DND-41 (cell line): ENCODE measurements around the gene ADTRP.

Experiments
- ATAC-seq: fragments of 200-7000 bp; cut with Tn5 transposase; 3 replicates; pipeline ENCODE4 v1.9.1; 2021; ENCODE audit warnings: low read depth; ENCODE audit not compliant: insufficient read depth
- DNase-seq: peaks from one replicate; pipeline ENCODE4 v3.0.0-alpha.2; 2020
- H2AFZ ChIP-seq: 2 replicates; pipeline ENCODE4 v1.6.0; 2012; ENCODE audit warnings: low read depth, low read length
- H3K27ac ChIP-seq: 2 replicates; pipeline ENCODE4 v1.5.1; 2012; ENCODE audit warnings: low read length, inconsistent platforms
- H3K27me3 ChIP-seq: fragments of 200-600 bp; sonication (generic); 2 replicates; pipeline ENCODE4 v1.6.0; 2012; ENCODE audit warnings: low read length, mild to moderate bottlenecking, inconsistent platforms; ENCODE audit not compliant: insufficient read depth, poor library complexity
- H3K36me3 ChIP-seq: 2 replicates; pipeline ENCODE4 v1.5.1; 2012; ENCODE audit warnings: low read length, inconsistent platforms; ENCODE audit not compliant: insufficient read depth
- H3K4me1 ChIP-seq: 2 replicates; pipeline ENCODE4 v1.5.1; 2012; ENCODE audit warnings: mild to moderate bottlenecking, low read length; ENCODE audit not compliant: insufficient read depth
- H3K4me2 ChIP-seq: 2 replicates; pipeline ENCODE4 v1.6.0; 2012; ENCODE audit warnings: mild to moderate bottlenecking, moderate library complexity, low read length, inconsistent platforms; ENCODE audit not compliant: insufficient read depth
- H3K4me3 ChIP-seq, 2 experiments: fragments of 200-600 bp in 1 of 2; shearing (Covaris generic) in 1 of 2; 2 replicates each; pipeline ENCODE4 v1.5.1; 2012 to 2016; ENCODE audit warnings: inconsistent platforms in 2 of 2, low read length in 2 of 2, mild to moderate bottlenecking in 2 of 2, low read depth in 1 of 2, moderate library complexity in 1 of 2
- H3K79me2 ChIP-seq: 2 replicates; pipeline ENCODE4 v1.6.0; 2012; ENCODE audit warnings: low read length, inconsistent platforms; ENCODE audit not compliant: insufficient read depth
- H3K9ac ChIP-seq: 2 replicates; pipeline ENCODE4 v1.6.0; 2012; ENCODE audit warnings: low read depth, mild to moderate bottlenecking, inconsistent platforms, low read length, moderate library complexity
- H3K9me3 ChIP-seq: 2 replicates; pipeline ENCODE4 v1.5.1; 2012; ENCODE audit warnings: low read length, moderate library complexity, mild to moderate bottlenecking, inconsistent platforms; ENCODE audit not compliant: insufficient read depth, severe bottlenecking
- H4K20me1 ChIP-seq: 2 replicates; pipeline ENCODE4 v1.6.0; 2012; ENCODE audit warnings: low read length; ENCODE audit not compliant: insufficient read depth
- CTCF ChIP-seq: IDR thresholded peaks from 2 replicates; pipeline ENCODE4 v1.5.1; 2012; ENCODE audit warnings: borderline replicate concordance, low read length, moderate library complexity, mild to moderate bottlenecking; ENCODE audit not compliant: poor library complexity, severe bottlenecking; ENCODE audit errors: extremely low read depth
- EZH2 ChIP-seq: IDR thresholded peaks from 3 replicates; pipeline ENCODE4 v1.6.1; 2012; ENCODE audit warnings: borderline replicate concordance, low read depth, mild to moderate bottlenecking, moderate library complexity, low read length, inconsistent platforms; ENCODE audit not compliant: severe bottlenecking

The ADTRP gene

GRCh38 chr6:11755725-11756124 lies 22.9 kb downstream of the ADTRP start:
- ATAC-seq (no peak), DNase-seq (no peak)
- Histone ChIP-seq H2AFZ (no peak overlapping the region), H4K20me1 (no peaks in the 10 kb centered on the region), H3K9ac (no peak overlapping the region), H3K4me1 (no peaks in the 10 kb centered on the region), H3K4me3 (no peak overlapping the region), H3K9me3 (peaks cover 2% of the 10 kb centered on the region), H3K36me3 (no peaks in the 10 kb centered on the region), H3K27ac (no peak overlapping the region), H3K27me3 (no peaks in the 10 kb centered on the region), H3K79me2 (no peaks in the 10 kb centered on the region), H3K4me2 (no peak overlapping the region)
- no peak for TF ChIP-seq EZH2
- TF ChIP-seq CTCF: no peak

- H4K20me1 ChIP-seq: no peaks in the 10 kb centered on the region
- no peaks in the 10 kb centered on the region for H3K36me3 ChIP-seq
- H3K79me2 ChIP-seq: no peaks in the 10 kb centered on the region
- H3K27ac ChIP-seq: no peak overlapping the region
- H3K9ac ChIP-seq: no peak overlapping the region
- DNase-seq (no peak), ATAC-seq (no peak)
- no peak overlapping the region for H3K4me3 ChIP-seq
- H3K4me2 ChIP-seq: no peak overlapping the region
- no peaks in the 10 kb centered on the region for H3K4me1 ChIP-seq
- no peak overlapping the region for H2AFZ ChIP-seq
- no peaks in the 10 kb centered on the region for H3K27me3 ChIP-seq
- peaks cover 2% of the 10 kb centered on the region for H3K9me3 ChIP-seq
- TF ChIP-seq EZH2 (no peak), CTCF (no peak)
These were observed 23.9 kb downstream of the ADTRP start for GRCh38 chr6:11754625-11755271.

- ATAC-seq: no peak
- TF ChIP-seq CTCF (no peak), EZH2 (no peak)
- Histone ChIP-seq H3K4me2 (no peak overlapping the region), H3K9ac (no peak overlapping the region), H3K27me3 (no peaks in the 10 kb centered on the region), H3K4me3 (no peak overlapping the region), H3K4me1 (no peaks in the 10 kb centered on the region), H3K79me2 (no peaks in the 10 kb centered on the region), H3K9me3 (peaks cover 2% of the 10 kb centered on the region), H3K36me3 (no peaks in the 10 kb centered on the region), H2AFZ (no peak overlapping the region), H4K20me1 (no peaks in the 10 kb centered on the region), H3K27ac (no peak overlapping the region)
- no peak for DNase-seq
These were observed 24.8 kb downstream of the ADTRP start for GRCh38 chr6:11753798-11754197.

GRCh38 chr6:11752360-11752759 lies 26.2 kb downstream of the ADTRP start:
- ATAC-seq (no peak), DNase-seq (no peak)
- no peaks in the 10 kb centered on the region for H3K27me3 ChIP-seq
- H3K9me3 ChIP-seq: no peaks in the 10 kb centered on the region
- H2AFZ ChIP-seq: no peak overlapping the region
- H4K20me1 ChIP-seq: no peaks in the 10 kb centered on the region
- no peak overlapping the region for H3K4me2 ChIP-seq
- H3K27ac ChIP-seq: no peak overlapping the region
- no peaks in the 10 kb centered on the region for H3K79me2 ChIP-seq
- H3K4me1 ChIP-seq: no peaks in the 10 kb centered on the region
- H3K9ac ChIP-seq: no peak overlapping the region
- H3K4me3 ChIP-seq: no peak overlapping the region
- no peaks in the 10 kb centered on the region for H3K36me3 ChIP-seq
- TF ChIP-seq CTCF (no peak), EZH2 (no peak)
